Measurements from ENCODE around the gene LMBR1. TPM values are rescaled to one million over a fixed set of nuclear protein-coding genes. Genes with fewer than 3 reads are reported as not detected.
"Not testable (repeated sequence)": the region's sequence is repeated elsewhere in the genome, so short reads cannot be mapped to it uniquely, and the experiment has no call there.

LMBR1 gene
- total and polyA plus RNA-seq, 5 donors from 2014 or later, result 35.7 to 71.9 (median 39.9) TPM

DNA sequence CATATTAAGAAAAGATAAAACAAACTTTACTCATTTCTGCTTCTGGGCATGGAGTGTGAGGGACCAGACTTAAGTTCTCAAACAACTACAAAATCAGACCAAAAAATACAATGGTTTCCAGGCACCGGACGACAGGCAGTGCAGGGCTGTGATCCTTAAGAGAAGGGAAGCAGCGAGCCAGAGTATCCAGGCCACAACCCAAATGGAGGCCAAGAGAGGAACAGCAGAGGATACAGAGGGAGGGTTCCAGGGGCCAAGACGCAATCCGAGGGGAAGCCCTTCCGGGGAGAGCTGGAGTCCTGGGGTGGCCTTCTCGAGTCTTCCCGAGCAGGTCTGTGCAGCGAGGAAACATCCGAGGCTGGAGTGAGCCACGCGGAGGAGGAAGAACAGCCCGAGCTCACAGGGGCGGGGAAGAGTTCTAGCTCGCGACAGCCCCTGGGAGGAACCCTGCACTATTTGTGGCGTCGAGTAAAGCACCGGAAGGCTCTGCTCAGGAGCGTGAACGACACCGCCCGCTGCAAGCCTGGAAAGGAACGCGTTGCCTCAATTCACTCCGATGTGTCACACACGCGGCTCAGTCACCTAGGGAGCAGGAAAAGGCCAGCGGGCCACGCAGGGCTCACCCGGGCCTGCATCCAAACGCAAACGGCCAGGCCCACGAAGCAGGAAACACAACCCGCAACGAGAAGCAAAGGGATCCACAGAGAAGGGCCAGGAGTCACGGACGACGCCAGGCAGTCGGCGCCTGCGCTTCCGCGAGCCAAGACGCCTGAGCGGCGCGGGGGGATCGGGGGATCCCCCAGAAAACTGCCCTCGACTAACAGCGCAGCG lies 253.3 kb downstream of the LMBR1 start:
- Mint-ChIP-seq H3K27ac (peak overlapping the region; percentile 54 to 90 (median 88)), H3K27me3 (peaks cover 14% of the 10 kb centered on the region), H3K4me3 (peak overlapping the region; percentile 79 to 90 (median 88)), H3K4me1 (peaks cover 16 to 32% (median 17%) of the 10 kb centered on the region in 4 donors), H3K36me3 (no peaks in the 10 kb centered on the region), H3K9me3 (peaks cover 0 to 7% (median 2%) of the 10 kb centered on the region in 7 donors)
- no peaks in the 10 kb centered on the region for H3K9me3 ChIP-seq (ENCODE audit: control insufficient read depth in 2 of 2, low read length in 2 of 2)
- H3K4me1 ChIP-seq (ENCODE audit: control insufficient read depth, insufficient read depth, low read length, poor library complexity, severe bottlenecking), result peaks cover 18% of the 10 kb centered on the region
- peak overlapping the region; percentile 92 for H3K27ac ChIP-seq (ENCODE audit: insufficient read depth, low read length, poor library complexity, severe bottlenecking)
- H3K4me3 ChIP-seq (ENCODE audit: low read depth, low read length), result no peak overlapping the region
- peaks cover 4% of the 10 kb centered on the region for H3K27me3 ChIP-seq (ENCODE audit: control insufficient read depth, insufficient read depth, low read length)
- no peak for DNase-seq
- no peak for ATAC-seq (ENCODE audit: low read depth in 2 of 2)
- no peaks in the 10 kb centered on the region for H3K36me3 ChIP-seq (ENCODE audit: control insufficient read depth, insufficient read depth, low read length)

- Histone ChIP-seq H3K4me3 (ENCODE audit: low read depth, low read length) (no peak overlapping the region), H3K27ac (ENCODE audit: insufficient read depth, low read length, poor library complexity, severe bottlenecking) (no peak overlapping the region), H3K4me1 (ENCODE audit: control insufficient read depth, insufficient read depth, low read length, poor library complexity, severe bottlenecking) (peaks cover 18% of the 10 kb centered on the region), H3K36me3 (ENCODE audit: control insufficient read depth, insufficient read depth, low read length) (no peaks in the 10 kb centered on the region), H3K27me3 (ENCODE audit: control insufficient read depth, insufficient read depth, low read length) (peaks cover 4% of the 10 kb centered on the region), H3K9me3 (ENCODE audit: control insufficient read depth in 2 of 2, low read length in 2 of 2) (no peaks in the 10 kb centered on the region)
- DNase-seq, result no peak
- H3K36me3 Mint-ChIP-seq, result peaks cover 4% of the 10 kb centered on the region
- ATAC-seq (ENCODE audit: low read depth in 2 of 2), result no peak
- peak overlapping the region; percentile 60 to 90 (median 83) for H3K4me3 Mint-ChIP-seq
- peaks cover 16 to 36% (median 17%) of the 10 kb centered on the region in 4 donors for H3K4me1 Mint-ChIP-seq
- H3K27ac Mint-ChIP-seq, result no peak overlapping the region
- peaks cover 14% of the 10 kb centered on the region for H3K27me3 Mint-ChIP-seq
- peaks cover 0 to 7% (median 2%) of the 10 kb centered on the region in 7 donors for H3K9me3 Mint-ChIP-seq
These were observed 254.4 kb downstream of the LMBR1 start for GRCh38 chr7:156638443-156639077.

DNA sequence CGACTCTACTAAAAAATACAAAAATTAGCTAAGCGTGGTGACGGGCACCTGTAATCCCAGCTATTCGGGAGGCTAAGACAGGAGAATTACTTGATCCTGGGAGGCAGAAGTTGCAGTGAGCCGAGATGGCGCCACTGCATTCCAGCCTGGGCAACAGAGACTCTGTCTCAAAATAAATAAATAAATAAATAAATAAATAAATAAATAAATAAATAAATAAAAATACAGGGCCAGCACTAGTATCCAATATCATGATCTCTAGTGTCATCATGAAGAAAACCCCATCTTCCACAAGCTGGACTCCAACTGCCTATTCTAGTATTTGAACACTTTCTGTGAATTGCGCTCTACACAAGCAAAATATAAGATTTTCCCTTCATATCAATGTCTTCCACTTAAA lies 255.9 kb downstream of the LMBR1 start:
- not testable (repeated sequence) for H3K27ac ChIP-seq (ENCODE audit: insufficient read depth, low read length, poor library complexity, severe bottlenecking); H3K9me3 ChIP-seq (ENCODE audit: control insufficient read depth in 2 of 2, low read length in 2 of 2); H3K4me3 ChIP-seq (ENCODE audit: low read depth, low read length); H3K9me3 Mint-ChIP-seq; H3K36me3 ChIP-seq (ENCODE audit: control insufficient read depth, insufficient read depth, low read length); H3K36me3 Mint-ChIP-seq; H3K27me3 ChIP-seq (ENCODE audit: control insufficient read depth, insufficient read depth, low read length); ATAC-seq (ENCODE audit: low read depth in 2 of 2); DNase-seq
- Mint-ChIP-seq H3K27ac (peak overlapping the region in 1 of 3 donors; percentile 68), H3K4me1 (peaks cover 16 to 36% (median 18%) of the 10 kb centered on the region in 4 donors), H3K4me3 (peak overlapping the region in 1 of 4 donors; percentile 1), H3K27me3 (peaks cover 14% of the 10 kb centered on the region)
- peaks cover 18% of the 10 kb centered on the region for H3K4me1 ChIP-seq (ENCODE audit: control insufficient read depth, insufficient read depth, low read length, poor library complexity, severe bottlenecking)

DNA sequence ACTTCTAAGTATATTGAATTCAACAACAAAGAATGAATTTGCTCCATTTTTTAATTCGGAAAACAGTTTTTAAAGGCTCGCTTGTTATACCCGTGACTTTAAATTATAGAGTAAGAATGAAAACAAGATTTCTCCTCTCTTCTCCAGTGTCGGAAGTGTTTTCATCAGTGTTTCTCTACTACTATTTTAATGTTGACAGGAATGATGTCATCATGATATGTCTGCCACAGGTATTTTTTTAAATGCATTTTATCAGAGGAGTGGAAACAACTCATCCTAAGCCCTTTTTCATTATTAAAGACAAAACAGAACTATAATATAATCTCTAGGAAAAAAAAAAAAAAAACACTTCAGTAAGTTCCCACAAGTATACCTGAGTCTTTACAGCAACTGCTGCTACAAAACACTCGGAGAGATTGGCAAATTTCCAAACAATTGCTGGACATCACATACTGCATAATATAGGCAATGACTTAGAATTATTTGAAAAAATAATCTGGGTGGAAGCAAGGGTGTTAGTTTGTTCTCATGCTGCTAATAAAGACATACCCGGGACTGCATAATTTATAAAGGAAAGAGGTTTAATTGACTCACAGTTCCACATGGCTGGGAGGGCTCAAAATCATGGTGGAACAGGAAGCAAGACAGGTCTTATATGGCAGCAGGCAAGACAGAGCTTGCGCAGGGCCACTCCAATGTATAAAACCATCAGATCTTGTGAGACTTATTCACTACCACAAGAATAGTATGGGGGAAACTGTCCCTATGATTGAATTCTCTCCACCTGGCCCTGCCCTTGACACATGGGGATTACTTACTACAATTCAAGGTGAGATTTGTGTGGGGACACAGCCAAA lies 257.2 kb downstream of the LMBR1 start:
- Mint-ChIP-seq H3K4me3 (no peak overlapping the region), H3K27me3 (peaks cover 7% of the 10 kb centered on the region), H3K9me3 (peaks cover 0 to 6% (median 2%) of the 10 kb centered on the region in 7 donors), H3K36me3 (peaks cover 4% of the 10 kb centered on the region), H3K27ac (no peak overlapping the region), H3K4me1 (peaks cover 8 to 27% (median 11%) of the 10 kb centered on the region in 4 donors)
- Histone ChIP-seq H3K4me3 (ENCODE audit: low read depth, low read length) (no peak overlapping the region), H3K36me3 (ENCODE audit: control insufficient read depth, insufficient read depth, low read length) (no peaks in the 10 kb centered on the region), H3K27me3 (ENCODE audit: control insufficient read depth, insufficient read depth, low read length) (no peaks in the 10 kb centered on the region), H3K9me3 (ENCODE audit: control insufficient read depth in 2 of 2, low read length in 2 of 2) (no peaks in the 10 kb centered on the region), H3K27ac (ENCODE audit: insufficient read depth, low read length, poor library complexity, severe bottlenecking) (no peak overlapping the region), H3K4me1 (ENCODE audit: control insufficient read depth, insufficient read depth, low read length, poor library complexity, severe bottlenecking) (peaks cover 9% of the 10 kb centered on the region)
- ATAC-seq (ENCODE audit: low read depth in 2 of 2), result no peak
- no peak for DNase-seq

GRCh38 chr7:156634117-156634516 lies 258.9 kb downstream of the LMBR1 start:
- ATAC-seq (ENCODE audit: low read depth in 2 of 2) (no peak), DNase-seq (no peak)
- Mint-ChIP-seq H3K27ac (no peak overlapping the region), H3K4me1 (peaks cover 0 to 21% (median 8%) of the 10 kb centered on the region in 4 donors), H3K36me3 (peaks cover 4% of the 10 kb centered on the region), H3K9me3 (peaks cover 0 to 14% (median 3%) of the 10 kb centered on the region in 7 donors), H3K4me3 (no peak overlapping the region), H3K27me3 (peaks cover 2% of the 10 kb centered on the region)
- no peaks in the 10 kb centered on the region for H3K36me3 ChIP-seq (ENCODE audit: control insufficient read depth, insufficient read depth, low read length)
- H3K9me3 ChIP-seq (ENCODE audit: control insufficient read depth in 2 of 2, low read length in 2 of 2), result peaks cover under 1 to 15% of the 10 kb centered on the region in 2 experiments
- H3K4me1 ChIP-seq (ENCODE audit: control insufficient read depth, insufficient read depth, low read length, poor library complexity, severe bottlenecking), result no peaks in the 10 kb centered on the region
- no peaks in the 10 kb centered on the region for H3K27me3 ChIP-seq (ENCODE audit: control insufficient read depth, insufficient read depth, low read length)
- no peak overlapping the region for H3K4me3 ChIP-seq (ENCODE audit: low read depth, low read length)
- H3K27ac ChIP-seq (ENCODE audit: insufficient read depth, low read length, poor library complexity, severe bottlenecking), result no peak overlapping the region

GRCh38 chr7:156629873-156630272 lies 263.1 kb downstream of the LMBR1 start:
- Mint-ChIP-seq H3K4me3 (no peak overlapping the region), H3K9me3 (peaks cover 0 to 31% (median 8%) of the 10 kb centered on the region in 7 donors), H3K27me3 (no peaks in the 10 kb centered on the region), H3K4me1 (peaks cover 0 to 8% (median 4%) of the 10 kb centered on the region in 4 donors), H3K36me3 (peaks cover 4% of the 10 kb centered on the region), H3K27ac (no peak overlapping the region)
- ATAC-seq (ENCODE audit: low read depth in 2 of 2) (no peak), DNase-seq (no peak)
- no peaks in the 10 kb centered on the region for H3K27me3 ChIP-seq (ENCODE audit: control insufficient read depth, insufficient read depth, low read length)
- no peak overlapping the region for H3K4me3 ChIP-seq (ENCODE audit: low read depth, low read length)
- H3K36me3 ChIP-seq (ENCODE audit: control insufficient read depth, insufficient read depth, low read length), result no peaks in the 10 kb centered on the region
- H3K4me1 ChIP-seq (ENCODE audit: control insufficient read depth, insufficient read depth, low read length, poor library complexity, severe bottlenecking), result no peaks in the 10 kb centered on the region
- peaks cover 7 to 27% of the 10 kb centered on the region in 2 experiments for H3K9me3 ChIP-seq (ENCODE audit: control insufficient read depth in 2 of 2, low read length in 2 of 2)
- H3K27ac ChIP-seq (ENCODE audit: insufficient read depth, low read length, poor library complexity, severe bottlenecking), result no peak overlapping the region

GRCh38 chr7:156628562-156628961 lies 264.4 kb downstream of the LMBR1 start:
- Histone ChIP-seq H3K4me1 (ENCODE audit: control insufficient read depth, insufficient read depth, low read length, poor library complexity, severe bottlenecking) (no peaks in the 10 kb centered on the region), H3K9me3 (ENCODE audit: control insufficient read depth in 2 of 2, low read length in 2 of 2) (peaks cover 7 to 27% of the 10 kb centered on the region in 2 experiments), H3K27ac (ENCODE audit: insufficient read depth, low read length, poor library complexity, severe bottlenecking) (no peak overlapping the region), H3K4me3 (ENCODE audit: low read depth, low read length) (no peak overlapping the region), H3K36me3 (ENCODE audit: control insufficient read depth, insufficient read depth, low read length) (no peaks in the 10 kb centered on the region), H3K27me3 (ENCODE audit: control insufficient read depth, insufficient read depth, low read length) (no peaks in the 10 kb centered on the region)
- no peaks in the 10 kb centered on the region for H3K27me3 Mint-ChIP-seq
- no peaks in the 10 kb centered on the region for H3K36me3 Mint-ChIP-seq
- H3K27ac Mint-ChIP-seq, result peak overlapping the region in 1 of 3 donors; percentile 82
- no peak for ATAC-seq (ENCODE audit: low read depth in 2 of 2)
- no peak overlapping the region for H3K4me3 Mint-ChIP-seq
- DNase-seq, result no peak
- peaks cover 0 to 11% (median 2%) of the 10 kb centered on the region in 4 donors for H3K4me1 Mint-ChIP-seq
- H3K9me3 Mint-ChIP-seq, result peaks cover 0 to 31% (median 8%) of the 10 kb centered on the region in 7 donors
